ENCODE results near the gene LIN54.

- TF ChIP-seq CTCF (IDR thresholded peaks at IDR 0.05) (no peak), EP300 (IDR thresholded peaks at IDR 0.05; ENCODE audit: low read depth) (no peak), POLR2AphosphoS5 (IDR thresholded peaks at IDR 0.05) (no peak)
Observed at GRCh38 chr4:82930848-82931755, 79.5 kb downstream of the LIN54 start.
